COLO668 (cell line): ENCODE measurements around the gene SLC9A4.
A peak's percentile ranks its signal among the peaks of the same experiment; 100 is the strongest.

Experiments
- DNase-seq: peaks from one replicate; lab custom pipeline; 2025; ENCODE audit not compliant: unreplicated experiment; lab: John Stamatoyannopoulos, UW

The SLC9A4 gene, protein sequence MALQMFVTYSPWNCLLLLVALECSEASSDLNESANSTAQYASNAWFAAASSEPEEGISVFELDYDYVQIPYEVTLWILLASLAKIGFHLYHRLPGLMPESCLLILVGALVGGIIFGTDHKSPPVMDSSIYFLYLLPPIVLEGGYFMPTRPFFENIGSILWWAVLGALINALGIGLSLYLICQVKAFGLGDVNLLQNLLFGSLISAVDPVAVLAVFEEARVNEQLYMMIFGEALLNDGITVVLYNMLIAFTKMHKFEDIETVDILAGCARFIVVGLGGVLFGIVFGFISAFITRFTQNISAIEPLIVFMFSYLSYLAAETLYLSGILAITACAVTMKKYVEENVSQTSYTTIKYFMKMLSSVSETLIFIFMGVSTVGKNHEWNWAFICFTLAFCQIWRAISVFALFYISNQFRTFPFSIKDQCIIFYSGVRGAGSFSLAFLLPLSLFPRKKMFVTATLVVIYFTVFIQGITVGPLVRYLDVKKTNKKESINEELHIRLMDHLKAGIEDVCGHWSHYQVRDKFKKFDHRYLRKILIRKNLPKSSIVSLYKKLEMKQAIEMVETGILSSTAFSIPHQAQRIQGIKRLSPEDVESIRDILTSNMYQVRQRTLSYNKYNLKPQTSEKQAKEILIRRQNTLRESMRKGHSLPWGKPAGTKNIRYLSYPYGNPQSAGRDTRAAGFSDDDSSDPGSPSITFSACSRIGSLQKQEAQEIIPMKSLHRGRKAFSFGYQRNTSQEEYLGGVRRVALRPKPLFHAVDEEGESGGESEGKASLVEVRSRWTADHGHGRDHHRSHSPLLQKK

DNA sequence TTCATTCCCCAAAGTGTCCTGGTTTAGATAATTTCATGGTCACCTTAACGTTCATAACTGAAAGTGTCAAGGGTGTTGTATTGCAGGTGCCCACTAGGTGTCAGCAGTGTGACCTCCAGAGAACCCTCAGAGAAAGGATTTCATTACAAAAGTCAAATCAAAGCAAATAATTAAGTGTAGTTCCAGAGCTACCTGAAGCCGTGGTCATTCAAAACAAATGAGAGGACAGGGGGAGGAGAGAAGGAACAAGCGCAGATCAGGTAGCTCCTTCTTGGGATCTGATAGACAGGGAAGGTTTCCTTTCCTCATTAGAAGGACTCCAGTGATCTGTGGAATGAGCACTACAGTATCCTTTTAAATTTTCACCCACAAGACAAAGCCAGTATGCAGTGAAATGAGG lies at the start of gene SLC9A4:
Gene SLC9A4 (plus strand): TSS at position 207 of the 400 bp plus-strand sequence. CDS start 534 bp downstream, outside the sequence.
- DNase-seq, result peak; percentile 47

DNA sequence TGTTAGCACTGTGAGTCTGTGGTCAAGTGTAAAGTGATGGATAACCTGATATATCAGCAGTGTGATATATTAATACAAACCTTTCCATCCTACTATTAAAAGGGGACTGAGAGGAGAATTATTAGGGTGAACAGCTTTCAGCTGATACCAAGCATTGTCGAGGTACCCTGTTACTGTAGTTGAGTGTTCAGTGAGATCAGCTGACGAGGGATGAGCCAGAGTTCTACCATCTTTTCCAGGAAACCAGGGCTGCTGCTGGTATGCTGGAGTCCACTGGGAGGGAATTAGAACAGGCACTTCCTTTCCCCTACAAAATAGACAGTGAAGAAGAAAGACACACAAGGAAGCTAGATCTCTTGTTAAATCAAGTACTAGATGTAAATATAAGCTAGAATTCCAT lies 49.7 kb upstream of the SLC9A4 start:
- no peak for DNase-seq

DNA sequence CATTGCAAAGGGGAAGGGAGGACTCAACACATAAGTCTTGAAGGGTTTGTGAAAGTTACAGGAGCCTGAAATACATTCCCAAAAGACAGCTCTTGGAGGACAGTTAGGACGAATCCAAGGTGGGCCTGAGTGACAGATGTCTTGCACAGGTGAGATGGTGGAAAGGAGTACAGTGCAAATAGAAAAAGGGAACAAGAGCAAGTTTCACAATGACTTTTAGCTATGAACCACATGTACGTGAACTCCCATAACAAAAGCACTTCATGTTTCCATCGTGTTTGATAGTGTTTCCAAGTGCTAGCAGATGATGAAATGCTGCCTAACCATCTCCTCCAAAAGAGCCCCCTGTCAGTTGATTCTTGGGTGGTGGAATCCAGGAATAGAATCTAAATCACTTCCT lies 48.3 kb upstream of the SLC9A4 start:
- DNase-seq, result no peak

DNA sequence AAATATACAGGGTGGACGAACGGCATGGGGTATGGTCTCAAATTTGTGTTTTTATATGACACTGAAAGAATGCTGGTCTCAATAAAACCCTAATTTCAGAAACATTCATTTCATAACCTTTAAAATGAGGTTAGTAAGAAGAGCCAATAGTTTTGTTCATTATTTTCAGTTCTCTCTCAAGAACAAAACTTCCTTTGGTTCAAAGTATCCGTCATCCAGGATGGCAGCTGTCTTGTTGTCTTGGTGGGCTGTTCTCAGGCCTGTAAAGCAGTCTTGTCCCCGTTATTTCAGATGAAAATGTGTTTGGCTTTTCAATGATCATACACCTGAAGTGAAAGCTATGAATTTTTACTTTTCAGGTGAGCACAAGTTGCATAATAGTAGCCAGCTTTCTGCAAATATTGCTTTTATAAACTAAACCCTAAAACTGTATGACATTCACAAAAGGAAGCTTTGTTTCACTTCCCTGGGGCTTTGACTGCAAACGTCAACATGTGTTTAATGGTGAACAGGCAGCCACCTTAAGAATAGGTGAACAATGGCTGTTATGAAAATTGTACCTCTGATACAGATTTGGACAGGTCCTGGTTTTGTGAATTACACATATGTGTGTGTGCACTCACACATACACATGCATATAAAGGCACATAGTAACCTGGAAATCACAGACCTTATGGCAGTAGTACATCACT lies 47.4 kb upstream of the SLC9A4 start:
- DNase-seq, result no peak

DNA sequence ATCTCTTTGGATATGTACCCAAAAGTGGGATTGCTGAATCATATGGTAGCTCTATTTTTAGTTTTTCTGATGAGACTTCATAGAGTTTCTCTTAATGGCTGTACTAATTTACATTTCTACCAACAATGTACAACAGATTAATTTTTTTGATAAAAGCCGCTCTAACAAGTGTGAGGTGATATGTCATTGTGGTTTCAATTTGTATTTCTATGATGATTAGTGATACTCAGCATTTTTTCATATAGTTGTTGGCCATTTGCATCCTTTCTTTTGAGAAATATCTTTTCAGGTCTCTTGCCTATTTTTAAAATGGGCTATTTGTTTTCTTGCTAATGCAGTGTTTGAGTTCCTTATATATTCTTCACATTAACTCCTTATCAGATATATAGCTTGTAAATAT lies 45.8 kb upstream of the SLC9A4 start:
- DNase-seq, result no peak

DNA sequence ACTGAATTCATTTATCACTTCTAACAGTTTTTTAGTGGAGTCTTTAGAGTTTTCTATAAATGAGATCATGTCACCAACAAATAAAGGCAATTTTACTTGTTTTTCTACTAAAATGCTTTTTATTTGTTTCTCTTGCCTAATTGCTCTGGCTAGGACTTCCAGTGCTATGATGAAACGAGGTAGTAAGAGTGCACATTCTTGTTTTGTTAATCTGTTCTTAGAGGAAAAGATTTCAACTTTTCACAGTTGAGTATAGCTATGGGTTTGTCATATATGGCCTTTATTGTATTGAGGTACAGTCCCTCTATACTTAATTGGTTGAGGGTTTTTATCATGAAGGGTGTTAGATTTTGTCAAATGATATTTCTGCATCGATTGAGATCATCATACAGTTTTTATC lies 44.5 kb upstream of the SLC9A4 start:
- no peak for DNase-seq

DNA sequence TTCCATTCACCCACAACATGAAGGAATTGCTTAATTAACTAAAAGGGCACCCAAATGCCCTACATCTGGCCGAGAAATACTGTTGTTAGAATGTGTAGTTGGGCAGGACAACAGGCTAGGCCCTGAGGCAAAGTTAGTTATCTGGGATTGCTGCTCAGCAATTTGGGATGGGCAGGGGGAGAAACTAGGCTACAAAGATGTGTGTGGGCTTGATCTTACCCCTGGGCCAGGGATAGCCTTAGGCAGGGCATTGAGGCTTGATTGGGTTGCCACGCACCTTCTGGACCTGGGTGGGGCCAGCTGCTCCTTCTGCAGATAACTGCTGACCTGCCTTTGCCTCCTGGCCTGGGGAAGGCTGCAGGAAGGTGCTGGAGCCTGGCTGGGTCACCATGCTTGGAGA lies 40.6 kb upstream of the SLC9A4 start:
- DNase-seq, result no peak

DNA sequence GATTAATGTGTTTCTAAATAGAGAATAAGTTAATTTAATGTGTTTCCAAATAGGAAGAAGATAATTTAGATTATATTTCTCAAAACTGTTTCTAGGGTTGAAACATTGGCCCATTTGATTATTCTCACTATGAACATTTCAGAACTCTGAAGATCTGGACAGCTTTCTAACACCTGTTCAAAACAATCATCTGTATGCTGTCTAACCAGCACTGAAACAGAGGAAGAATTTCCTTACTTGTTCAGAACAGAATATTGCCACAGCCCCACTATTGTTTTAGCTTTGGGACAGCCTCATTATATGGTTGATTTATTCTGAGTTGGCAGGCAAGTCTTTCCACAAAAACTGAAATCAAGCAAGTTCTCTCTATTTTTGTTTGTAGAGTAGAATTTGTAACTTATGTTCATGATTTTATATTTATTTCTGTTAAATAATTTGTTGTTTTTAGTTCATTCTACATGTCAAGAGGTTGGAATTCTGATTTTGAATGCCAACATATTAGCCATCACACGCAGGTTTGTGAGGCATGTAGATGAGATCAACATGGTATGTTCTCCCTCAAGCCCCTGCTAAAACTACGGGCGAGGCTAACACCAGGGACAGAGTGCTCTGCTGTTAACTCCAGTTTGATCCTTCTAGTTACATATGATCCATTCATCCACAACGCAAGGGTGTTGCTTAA lies 38.9 kb upstream of the SLC9A4 start:
- DNase-seq, result no peak

DNA sequence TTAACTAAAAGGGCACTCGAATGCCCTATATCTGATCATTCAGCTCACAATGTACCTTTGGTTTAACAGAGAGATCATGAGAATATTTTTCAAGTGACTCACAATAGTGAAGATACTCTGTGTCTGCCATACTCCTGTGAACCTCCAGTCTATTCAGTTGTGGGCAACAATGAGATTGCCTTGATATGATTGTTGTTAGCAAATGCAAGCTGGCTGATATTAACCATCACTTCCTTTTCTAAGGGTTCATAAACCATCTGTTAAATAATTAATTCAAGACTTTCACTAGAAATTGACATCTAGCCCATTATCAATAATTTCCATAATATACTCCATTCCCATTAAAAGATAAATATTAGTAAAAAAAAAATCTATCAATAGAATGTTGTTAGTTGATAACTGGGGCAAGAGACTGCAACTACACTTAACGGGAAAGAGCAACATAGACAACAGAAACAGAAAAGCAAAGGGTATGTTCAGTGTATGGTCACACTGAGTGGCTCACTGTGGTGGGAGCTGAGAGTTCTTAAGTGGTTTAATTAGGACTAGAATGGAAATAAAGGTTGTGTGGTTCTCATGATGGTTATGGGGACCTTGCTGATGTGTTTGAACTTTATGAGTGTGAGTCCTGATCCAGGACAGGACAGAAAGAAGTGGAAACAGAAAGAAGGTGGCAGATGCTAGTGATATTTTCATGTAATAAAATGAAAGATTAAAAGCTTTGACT lies 38.2 kb upstream of the SLC9A4 start:
- no peak for DNase-seq

DNA sequence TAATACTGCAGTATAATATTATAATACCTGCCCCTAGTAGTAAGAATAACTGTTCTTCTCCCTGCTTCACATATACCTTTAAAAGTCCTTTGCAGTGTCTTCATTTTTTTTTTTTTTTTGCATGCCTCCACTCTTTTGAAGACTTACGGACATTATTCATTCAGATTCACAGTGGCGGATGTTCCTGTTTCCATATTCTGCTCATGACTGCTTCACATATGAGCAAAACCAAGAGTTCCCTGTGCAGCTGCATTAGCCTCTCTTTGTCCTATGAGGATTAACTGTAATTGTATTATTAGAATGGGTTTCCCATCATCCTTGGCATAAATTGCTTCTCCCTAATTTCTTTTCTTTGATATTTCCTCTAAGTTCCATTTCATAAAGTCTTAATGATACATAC lies 37.3 kb upstream of the SLC9A4 start:
- no peak for DNase-seq

DNA sequence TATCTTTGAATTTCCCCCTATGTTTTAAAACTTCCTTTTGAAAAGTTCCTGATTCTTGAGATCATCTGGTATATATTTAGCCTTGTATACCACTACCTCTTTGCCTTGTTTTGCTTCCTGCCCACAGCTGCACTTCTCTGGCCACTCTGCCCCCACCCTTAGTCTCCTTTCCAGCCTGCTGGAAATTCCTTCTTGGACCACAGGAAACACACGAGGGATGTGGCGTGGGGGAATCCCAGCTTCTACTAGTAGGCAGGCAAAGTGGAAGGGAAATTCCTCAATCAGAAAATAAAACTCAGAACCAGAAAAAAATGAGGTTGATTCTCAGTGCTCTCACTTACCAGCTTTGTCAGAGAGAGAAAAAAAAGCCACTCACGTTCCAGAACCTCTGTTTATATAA lies 36.7 kb upstream of the SLC9A4 start:
- DNase-seq, result no peak

DNA sequence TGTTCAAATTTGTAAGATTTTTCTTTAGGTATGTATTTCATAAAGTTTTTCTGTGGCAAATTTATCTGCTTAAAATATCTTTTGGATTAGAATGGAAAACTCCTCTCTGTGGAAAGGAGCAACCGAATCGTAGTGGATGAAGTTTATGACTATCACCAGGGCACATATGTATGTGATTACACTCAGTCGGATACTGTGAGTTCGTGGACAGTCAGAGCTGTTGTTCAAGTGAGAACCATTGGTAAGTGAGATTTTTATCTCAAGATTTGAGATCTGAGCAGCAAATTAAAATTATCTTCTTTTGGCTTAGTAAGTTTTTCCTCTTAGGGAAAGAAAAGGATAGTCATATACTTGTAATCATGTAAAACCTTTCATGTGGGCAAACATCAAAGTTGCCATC lies 35.9 kb upstream of the SLC9A4 start:
- no peak for DNase-seq

DNA sequence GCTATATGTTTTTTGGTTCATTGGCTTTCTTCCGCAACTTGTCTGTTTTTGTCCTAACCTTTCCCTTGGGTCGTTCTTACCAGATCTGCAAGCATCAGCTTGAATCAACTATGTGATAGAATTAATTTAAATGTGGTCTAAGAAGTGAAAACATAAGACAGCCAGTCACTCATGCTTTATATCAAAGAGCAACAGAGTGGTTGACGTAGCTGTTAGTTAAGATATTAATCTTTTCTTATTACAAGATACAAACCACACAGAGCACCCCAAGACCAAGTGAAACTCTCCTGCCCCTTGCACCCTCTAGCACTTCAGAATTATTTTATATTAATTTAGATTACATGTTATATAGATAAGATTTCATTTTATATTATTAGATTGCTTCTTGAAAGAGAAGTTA lies 34.9 kb upstream of the SLC9A4 start:
- DNase-seq, result no peak

DNA sequence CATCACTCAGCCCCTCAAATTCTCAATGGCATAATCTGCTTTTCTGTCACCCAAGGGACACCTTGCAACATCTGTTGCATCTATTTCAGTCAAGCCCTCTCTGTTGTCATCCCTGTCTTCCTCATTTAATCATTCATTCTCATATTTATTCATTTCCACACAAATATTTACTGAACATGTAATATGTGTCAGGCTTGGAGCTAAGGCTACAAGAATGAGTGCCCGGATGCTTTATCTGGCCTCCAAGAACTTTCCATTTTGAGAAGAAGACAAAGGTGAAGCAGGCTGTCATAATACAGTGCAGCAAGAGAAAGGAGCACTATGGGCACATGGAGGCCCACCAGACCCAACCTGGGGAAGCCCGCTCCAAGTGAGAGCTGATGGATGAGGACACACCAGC lies 34.4 kb upstream of the SLC9A4 start:
- DNase-seq, result no peak

DNA sequence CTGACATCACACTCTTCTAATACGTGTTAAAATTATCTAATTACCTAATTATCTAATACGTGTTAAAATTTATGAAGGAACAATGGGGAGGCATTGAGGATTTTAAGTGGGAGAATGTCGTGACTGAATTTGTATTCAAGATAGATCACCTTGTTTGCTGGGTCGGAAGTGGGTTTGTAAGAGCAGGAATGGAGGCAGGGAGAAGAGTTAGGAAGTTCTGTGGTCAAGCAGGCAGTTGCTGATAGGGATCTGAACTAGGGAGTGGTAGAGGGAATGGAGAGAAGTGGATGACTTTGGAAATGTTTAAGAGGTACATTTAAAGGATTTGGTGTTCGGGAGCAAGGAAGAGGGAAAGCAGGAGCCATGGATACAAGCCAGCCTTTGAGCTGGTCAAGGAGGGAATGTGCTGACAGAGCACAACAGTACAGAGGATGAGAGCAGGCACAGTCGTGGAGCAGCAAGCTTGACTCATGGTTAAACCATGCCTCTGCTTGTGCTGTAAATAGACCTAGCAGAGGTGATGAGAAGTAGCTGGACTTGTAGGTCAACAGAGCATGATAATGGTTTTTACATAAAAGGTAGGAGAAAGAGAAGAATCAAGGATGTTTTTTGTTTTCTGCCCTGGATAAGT lies 33.8 kb upstream of the SLC9A4 start:
- no peak for DNase-seq

DNA sequence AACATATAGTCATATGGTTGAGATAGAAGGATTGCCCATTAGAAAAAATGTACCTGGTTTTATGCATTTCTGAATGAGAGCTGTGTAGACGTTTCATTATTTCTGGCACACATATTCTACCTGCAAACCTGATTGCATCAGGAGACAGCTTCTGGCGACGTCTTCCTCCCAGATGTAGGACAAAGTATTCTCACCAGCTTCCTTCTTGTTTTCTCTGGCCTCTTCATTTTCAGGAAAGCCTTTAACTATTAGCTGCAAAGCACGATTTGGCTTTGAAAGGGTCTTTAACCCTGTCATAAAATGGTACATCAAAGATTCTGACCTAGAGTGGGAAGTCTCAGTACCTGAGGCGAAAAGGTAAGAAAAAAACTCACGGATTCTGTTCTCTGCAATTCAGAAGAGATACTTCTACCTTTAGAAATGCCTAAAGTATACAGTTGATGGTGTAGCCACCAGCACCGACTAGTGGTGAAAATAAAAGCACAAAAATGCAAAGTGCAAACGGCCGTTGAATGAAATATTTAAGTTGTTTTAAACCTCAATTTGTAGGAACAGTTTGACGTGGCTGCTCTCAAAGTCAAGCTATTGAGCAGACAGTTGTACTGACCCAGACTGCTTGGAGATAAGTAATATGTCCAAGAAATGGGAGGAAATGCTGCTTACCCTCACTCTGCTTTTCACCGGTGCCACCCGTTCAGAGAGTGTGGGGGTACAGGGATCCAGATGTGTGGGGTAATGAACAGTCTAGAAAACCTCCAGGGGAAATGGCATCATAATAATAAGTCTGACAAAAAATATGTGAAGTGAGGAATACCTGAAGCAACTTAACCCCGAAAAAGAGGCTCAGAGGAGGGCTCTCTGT lies 29.8 kb upstream of the SLC9A4 start:
- DNase-seq, result no peak

DNA sequence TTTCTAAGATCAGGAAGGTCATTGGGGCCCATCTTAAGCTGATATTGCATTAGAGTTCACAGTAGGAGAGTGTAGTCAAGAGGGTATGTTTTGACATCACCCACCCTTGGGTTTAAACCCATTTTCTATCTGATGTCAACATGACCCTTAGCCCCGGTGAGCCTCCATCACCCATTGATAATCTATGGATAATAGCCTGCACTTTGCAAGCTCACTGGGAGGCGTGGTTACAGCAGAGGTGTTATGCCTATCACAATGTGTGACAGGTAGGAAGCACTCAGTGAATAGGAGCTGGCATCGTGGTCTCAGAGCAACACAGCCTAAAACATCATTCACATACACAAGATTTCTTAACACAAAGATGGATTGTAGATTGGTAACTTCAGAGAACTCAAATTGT lies 28.8 kb upstream of the SLC9A4 start:
- no peak for DNase-seq

DNA sequence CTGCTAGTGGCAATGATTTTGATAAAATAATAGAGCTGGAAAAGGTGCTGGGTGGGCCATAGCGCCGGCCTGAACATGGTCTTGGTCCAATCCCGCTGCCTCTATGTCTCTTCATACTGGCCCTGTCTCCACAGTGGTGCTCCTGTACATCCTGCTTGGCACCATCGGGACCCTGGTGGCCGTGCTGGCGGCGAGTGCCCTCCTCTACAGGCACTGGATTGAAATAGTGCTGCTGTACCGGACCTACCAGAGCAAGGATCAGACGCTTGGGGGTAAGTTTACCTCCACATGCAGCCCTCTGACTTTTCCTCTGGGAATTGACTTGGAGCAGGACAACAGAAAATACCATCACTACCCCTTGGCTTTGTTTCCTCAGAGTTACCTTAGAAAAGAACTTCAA lies 26.1 kb upstream of the SLC9A4 start:
- no peak for DNase-seq

DNA sequence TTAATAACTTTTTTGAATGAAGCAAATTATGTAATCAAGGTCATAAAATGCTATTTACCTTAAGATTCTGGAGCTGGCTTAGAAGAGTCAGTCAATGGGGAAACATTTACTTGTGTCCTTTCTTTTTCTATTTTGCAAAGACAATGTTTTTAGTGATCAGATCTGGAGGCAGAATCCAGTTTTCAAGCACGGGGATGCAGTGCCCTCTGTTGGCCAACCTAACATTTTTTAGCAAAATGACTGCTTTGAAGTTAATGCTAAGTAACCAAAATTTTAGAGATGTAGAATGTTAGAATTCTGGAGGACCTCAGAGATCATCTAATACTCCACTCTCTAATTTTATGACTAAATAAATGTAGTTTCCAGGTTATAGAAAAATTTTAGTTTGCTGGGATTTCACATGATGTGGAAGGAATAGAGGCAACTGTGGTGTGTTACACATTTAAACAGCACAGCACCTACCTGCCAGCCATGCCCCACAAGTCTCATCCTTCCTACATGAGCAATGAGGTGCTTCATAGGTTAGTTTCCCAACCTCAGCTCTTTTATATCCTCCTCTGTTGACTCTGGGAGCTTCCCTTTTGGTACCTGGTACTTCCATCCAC lies 23.6 kb upstream of the SLC9A4 start:
- peak; percentile 21 for DNase-seq
